ENCODE results near the gene SCYL1.

Gene SCYL1

GRCh38 chr11:65542738-65543390, 18.0 kb downstream of the SCYL1 start:
- Histone ChIP-seq H3K27me3 (ENCODE audit: insufficient read depth, low read depth, severe bottlenecking) (no peaks in the 10 kb centered on the region), H3K4me3 (ENCODE audit: low read depth, low read length) (no peak overlapping the region), H3K36me3 (peaks cover 21% of the 10 kb centered on the region), H3K9me3 (ENCODE audit: severe bottlenecking) (no peaks in the 10 kb centered on the region), H3K27ac (no peak overlapping the region)
- DNase-seq: no peak
- TF ChIP-seq CTCF (IDR thresholded peaks at IDR 0.05; ENCODE audit: low read depth, low read length): no peak

- no peak for TF ChIP-seq CTCF (IDR thresholded peaks at IDR 0.05; ENCODE audit: low read depth, low read length)
- Histone ChIP-seq H3K27ac (no peak overlapping the region), H3K36me3 (no peaks in the 10 kb centered on the region), H3K4me3 (ENCODE audit: low read depth, low read length) (no peak overlapping the region), H3K9me3 (ENCODE audit: severe bottlenecking) (no peaks in the 10 kb centered on the region), H3K27me3 (ENCODE audit: insufficient read depth, low read depth, severe bottlenecking) (no peaks in the 10 kb centered on the region)
- no peak for DNase-seq
Observed at GRCh38 chr11:65545853-65546216, 21.0 kb downstream of the SCYL1 start.

- no peaks in the 10 kb centered on the region for H3K27me3 ChIP-seq (ENCODE audit: insufficient read depth, low read depth, severe bottlenecking)
- DNase-seq: no peak
- H3K36me3 ChIP-seq: no peaks in the 10 kb centered on the region
- no peak for TF ChIP-seq CTCF (IDR thresholded peaks at IDR 0.05; ENCODE audit: low read depth, low read length)
- H3K4me3 ChIP-seq (ENCODE audit: low read depth, low read length): no peak overlapping the region
- no peaks in the 10 kb centered on the region for H3K9me3 ChIP-seq (ENCODE audit: severe bottlenecking)
- no peak overlapping the region for H3K27ac ChIP-seq
Observed at GRCh38 chr11:65546217-65546958, 21.5 kb downstream of the SCYL1 start.

- TF ChIP-seq CTCF (IDR thresholded peaks at IDR 0.05; ENCODE audit: low read depth, low read length): no peak
- no peaks in the 10 kb centered on the region for H3K9me3 ChIP-seq (ENCODE audit: severe bottlenecking)
- H3K27me3 ChIP-seq (ENCODE audit: insufficient read depth, low read depth, severe bottlenecking): no peaks in the 10 kb centered on the region
- no peak for DNase-seq
- H3K27ac ChIP-seq: no peak overlapping the region
- no peaks in the 10 kb centered on the region for H3K36me3 ChIP-seq
- H3K4me3 ChIP-seq (ENCODE audit: low read depth, low read length): no peak overlapping the region
Observed at GRCh38 chr11:65547446-65548125, 22.7 kb downstream of the SCYL1 start.

GRCh38 chr11:65548395-65548794, 23.5 kb downstream of the SCYL1 start:
- Histone ChIP-seq H3K27ac (no peak overlapping the region), H3K9me3 (ENCODE audit: severe bottlenecking) (no peaks in the 10 kb centered on the region), H3K36me3 (no peaks in the 10 kb centered on the region), H3K4me3 (ENCODE audit: low read depth, low read length) (no peak overlapping the region), H3K27me3 (ENCODE audit: insufficient read depth, low read depth, severe bottlenecking) (no peaks in the 10 kb centered on the region)
- TF ChIP-seq CTCF (IDR thresholded peaks at IDR 0.05; ENCODE audit: low read depth, low read length): no peak
- no peak for DNase-seq
